Stimulated activated CD8-positive, alpha-beta memory T cell treated with anti-CD3 and anti-CD28 coated beads, Interleukin-4, amount 100 ng/mL, for 24 hours (primary cell): Measurements from ENCODE around the gene GGA2.
"Not testable (repeated sequence)": the region's sequence is repeated elsewhere in the genome, so short reads cannot be mapped to it uniquely, and the experiment has no call there.

Experiments used
- DNase-seq: peaks from one replicate; pipeline ENCODE4 v3.0.0-alpha.2; 2020; ENCODE audit warnings: low read depth

The GGA2 gene

GRCh38 chr16:23504076-23504452, 6.2 kb downstream of the GGA2 start:
- no peak for DNase-seq

GRCh38 chr16:23502466-23502865, 7.8 kb downstream of the GGA2 start:
- DNase-seq = no peak

DNA sequence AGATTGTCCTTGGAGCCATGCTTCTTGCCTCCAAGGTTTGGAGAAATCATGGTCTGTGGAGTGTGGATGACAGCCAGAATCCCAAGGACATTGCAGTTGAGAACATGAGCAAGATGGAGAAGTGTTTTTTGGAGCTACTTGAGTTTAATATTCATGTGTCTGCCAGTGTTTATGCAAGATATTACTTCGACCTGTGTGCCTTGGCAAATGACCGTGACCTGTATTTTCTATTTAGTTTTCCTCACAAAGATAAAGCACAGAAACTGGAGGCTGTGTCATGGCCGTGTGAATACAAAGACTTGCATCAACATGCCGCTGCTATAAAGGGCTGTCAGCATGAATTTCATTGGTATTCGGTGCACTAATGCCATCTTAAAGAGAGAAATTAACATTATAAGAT, 9.0 kb downstream of the GGA2 start:
- no peak for DNase-seq

GRCh38 chr16:23500862-23501225, 9.4 kb downstream of the GGA2 start:
- no peak for DNase-seq

- no peak for DNase-seq
Observed at GRCh38 chr16:23500212-23500861, 10.0 kb downstream of the GGA2 start.

GRCh38 chr16:23499801-23500200, 10.5 kb downstream of the GGA2 start:
- no peak for DNase-seq

DNA sequence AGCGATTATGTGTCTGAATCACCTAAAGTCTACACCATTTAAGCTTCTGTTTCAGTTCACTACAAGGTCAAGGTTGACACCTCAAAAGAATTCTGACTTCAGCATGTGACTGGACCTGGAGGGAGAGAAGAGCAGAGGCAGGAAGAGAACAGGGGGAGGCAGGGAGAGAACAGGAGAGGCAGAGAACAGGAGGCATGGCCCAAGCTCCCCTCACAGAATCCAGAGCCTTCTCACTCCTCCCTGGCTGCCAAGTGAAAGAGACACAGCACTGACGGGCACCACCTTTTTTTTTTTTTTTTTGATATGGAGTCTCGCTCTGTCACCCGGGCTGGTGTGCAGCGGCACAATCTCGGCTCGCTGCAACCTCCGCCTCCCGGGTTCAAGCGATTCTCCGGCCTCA, 11.4 kb downstream of the GGA2 start:
- no peak for DNase-seq

DNA sequence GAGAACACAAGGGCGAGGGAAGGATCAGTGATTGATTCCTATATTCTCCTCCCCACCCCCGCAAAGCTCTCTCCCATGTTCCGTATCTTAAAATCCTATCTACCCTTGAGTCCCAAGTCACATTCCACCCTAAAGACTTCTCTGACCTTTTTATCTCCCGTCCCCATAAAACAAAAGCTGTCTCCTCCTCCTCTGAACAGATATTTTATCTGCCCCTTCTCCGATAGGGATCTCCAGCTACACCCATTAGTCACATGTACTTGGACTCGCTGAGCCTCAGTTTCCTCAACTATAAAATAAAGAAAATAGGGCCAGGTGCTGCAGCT, 12.8 kb downstream of the GGA2 start:
- DNase-seq = no peak

DNA sequence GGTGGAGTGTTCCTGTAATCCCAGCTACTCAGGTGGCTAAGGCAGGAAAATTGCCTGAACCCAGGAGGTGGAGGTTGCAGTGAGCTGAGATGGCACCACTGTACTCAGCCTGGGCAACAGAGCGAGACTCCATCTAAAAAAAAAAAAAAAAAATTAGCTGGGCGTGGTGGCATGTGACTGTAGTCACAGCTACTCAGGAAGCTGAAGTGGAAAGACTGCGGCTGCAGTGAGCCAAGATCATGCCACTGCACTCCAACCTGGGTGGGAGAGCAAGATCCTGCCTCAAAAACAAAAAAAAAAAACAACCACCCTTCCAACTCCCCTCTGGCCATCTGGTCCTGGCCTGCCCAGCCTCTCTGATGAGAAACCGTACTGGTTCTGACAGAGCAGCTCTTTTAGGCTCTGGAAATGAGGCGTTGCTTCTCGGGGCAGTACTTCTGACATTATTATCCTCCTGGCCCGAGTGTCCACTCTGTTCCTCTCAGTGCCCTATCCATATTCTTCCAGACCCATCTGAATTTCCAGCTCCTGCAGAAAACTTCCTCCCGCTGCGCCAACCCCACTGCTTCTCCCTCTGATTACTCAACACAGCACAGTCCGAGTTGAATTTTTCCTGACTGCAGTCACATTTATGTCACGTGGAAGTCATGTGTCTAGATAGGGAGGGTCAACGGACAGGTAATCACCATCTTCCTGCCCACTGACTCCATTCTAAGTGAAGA, 13.3 kb downstream of the GGA2 start:
- DNase-seq = no peak

GRCh38 chr16:23495671-23496070, 14.6 kb downstream of the GGA2 start:
- no peak for DNase-seq

DNA sequence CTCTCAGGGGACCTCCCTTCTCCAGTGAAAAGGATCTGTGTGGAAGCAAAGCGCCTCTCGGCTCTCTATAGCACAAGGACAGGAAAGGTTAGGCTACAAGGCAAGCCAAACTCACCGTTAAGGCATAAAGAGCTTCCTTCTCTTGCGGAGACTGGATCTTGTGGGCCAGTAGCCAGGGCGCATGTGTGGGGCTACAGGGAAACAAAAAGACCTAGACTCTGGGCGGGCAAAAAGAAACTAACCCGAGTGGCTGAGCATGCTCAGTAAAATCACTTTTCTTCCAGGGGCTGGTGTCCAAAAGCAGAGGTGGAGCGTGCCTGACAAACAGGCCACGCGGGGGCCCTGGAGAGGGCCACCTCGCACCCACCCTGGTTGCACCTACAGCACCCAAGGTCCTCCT, 16.1 kb downstream of the GGA2 start:
- no peak for DNase-seq

- DNase-seq = no peak
Observed at GRCh38 chr16:23491490-23492391, 18.6 kb downstream of the GGA2 start.

DNA sequence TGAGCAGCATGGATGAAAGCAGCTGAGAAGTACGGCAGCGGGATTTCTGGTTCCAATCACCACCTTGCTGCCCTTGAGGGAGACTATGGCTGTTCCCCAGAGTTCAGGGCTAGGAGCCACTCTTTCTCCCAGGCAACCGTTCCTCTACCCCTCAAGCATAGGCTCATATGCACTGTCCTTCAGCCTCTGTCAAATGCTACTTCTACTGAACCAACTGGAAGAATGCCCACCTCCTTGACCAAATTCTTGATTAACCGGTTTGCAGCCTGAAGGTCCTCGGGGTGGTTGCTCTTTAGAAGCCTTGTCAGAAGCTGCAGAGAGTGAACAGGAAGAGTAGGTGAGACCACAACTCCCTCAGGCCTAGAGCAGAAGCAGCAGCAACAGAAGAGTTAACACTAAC, 23.8 kb downstream of the GGA2 start:
- no peak for DNase-seq

- DNase-seq = no peak
Observed at GRCh38 chr16:23485841-23486240, 24.5 kb downstream of the GGA2 start.

- DNase-seq = no peak
Observed at GRCh38 chr16:23485257-23485614, 25.1 kb downstream of the GGA2 start.

DNA sequence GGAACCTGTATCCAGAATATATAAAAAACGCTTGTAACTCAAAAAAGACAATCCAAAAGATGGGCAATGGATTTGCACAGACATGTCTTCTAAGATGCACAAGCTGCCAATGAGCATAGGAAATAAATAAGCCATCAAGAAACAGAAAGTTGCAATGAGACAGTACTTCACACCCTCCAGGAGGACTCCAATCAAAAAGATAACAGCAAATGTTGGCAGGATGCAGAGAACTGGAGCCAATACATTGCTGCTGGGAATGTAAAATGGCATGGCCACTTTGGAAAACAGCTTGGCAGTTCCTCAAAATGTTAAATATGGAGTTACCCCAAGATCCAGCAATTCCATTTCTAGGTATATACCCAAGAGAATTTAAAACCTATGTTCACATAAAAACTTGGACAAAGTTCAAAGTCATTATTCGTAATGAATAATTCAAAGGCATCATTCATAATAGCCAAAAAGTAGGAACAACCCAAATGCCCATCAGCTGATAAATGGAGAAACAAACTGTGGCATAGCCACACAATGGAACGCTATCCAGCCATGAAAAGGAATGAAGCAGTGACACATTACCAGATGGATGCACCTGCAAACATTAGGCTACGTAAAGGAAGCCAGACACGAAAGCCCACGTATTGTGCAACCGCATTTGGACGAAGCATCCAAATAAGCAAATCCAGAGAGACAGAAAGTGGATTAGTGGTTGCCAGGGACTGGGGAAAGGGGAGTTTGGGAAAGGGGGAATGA, 25.6 kb downstream of the GGA2 start:
- DNase-seq = no peak

- DNase-seq = not testable (repeated sequence)
Observed at GRCh38 chr16:23483492-23483891, 26.8 kb downstream of the GGA2 start.

DNA sequence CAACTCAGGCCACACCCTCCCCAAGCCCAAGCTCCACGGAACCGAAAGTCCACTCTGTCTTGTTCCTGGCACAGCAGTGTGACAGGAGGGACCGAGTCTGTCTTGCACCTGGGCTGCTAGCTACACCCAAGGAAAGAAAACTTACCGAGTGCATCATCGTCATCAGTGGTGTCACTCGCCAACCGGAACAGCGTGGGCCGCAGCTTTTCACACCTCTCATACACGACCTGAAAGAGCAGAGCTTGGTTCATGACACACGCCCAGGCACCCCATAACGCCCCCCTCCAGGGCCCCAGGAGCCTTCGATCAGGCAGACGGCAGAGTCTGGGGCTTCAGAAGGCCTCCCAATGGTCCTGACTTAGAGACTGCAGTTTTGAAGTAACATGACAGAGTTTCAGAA, 27.5 kb downstream of the GGA2 start:
- peak; percentile 40 for DNase-seq

GRCh38 chr16:23480257-23480656, 30.0 kb downstream of the GGA2 start:
- DNase-seq = no peak

DNA sequence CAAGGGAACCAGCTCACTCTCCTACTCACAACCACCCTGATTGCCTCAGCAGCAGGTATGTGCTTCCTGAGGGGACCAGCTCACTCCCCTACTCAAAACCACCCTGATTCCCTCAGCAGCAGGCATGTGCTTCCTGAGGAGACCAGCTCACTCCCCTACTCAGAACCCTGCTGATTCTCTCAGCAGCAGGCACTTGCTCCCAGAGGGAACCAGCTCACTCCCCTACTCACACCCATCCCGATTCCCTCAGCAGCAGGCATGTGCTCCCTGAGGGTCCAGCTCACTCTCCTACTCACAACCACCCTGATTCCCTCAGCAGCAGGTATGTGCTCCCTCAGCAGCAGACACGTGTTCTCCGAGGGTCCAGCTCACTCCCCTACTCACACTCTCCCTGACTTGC, 31.2 kb downstream of the GGA2 start:
- DNase-seq = no peak

DNA sequence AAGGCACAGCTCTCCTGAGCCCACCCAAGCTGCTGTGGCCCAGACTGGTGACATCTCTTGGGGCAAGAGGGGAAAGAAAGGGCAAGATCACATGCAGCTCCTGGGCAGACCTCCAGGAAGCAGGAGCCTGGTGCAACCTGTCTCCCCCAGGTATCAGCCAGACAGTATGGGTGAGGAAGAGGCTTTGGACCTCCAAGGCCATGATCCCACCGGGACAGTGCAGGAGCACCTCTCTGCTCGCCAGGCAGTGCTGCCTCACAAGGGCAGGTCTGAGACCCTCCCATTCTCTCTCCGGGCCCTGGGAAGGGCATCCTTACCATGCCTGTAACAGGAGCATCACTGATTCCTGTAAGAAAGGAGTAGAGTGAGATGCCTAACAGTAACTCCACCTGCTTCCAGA, 31.7 kb downstream of the GGA2 start:
- no peak for DNase-seq

- DNase-seq = no peak
Observed at GRCh38 chr16:23476289-23476688, 34.0 kb downstream of the GGA2 start.

DNA sequence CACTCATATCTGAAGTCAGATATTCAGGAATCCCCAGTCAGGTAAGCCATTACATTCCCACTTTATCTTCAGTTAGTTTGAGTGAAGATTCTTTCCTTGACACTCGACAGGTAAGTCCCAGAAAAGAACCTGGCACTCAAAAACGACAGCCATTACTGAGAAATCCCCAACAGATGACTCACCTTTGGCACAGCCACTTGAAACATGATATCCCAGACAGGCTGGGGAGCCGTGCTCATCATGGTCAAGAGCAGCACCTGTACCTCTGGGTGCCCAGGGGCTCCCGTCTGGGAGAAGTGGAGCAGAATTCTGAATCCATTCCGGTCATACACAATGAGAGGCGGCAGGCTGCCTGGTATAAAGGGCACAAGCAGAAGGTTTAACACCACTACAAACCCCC, 40.5 kb downstream of the GGA2 start:
- no peak for DNase-seq
